H1 (cell line): ENCODE results near the gene FAM228B.

Experiments used
- CHD1 ChIP-seq: IDR thresholded peaks from 2 replicates; pipeline ENCODE4 v1.6.1; 2012; ENCODE audit warnings: low read depth, low read length, improper control_type of control experiment
- POLR2A ChIP-seq, 2 experiments: IDR thresholded peaks; 1 replicate in 1 of 2; 2 replicates in 1 of 2; pipeline ENCODE4 v1.6.1; 2011; ENCODE audit warnings: low read depth in 2 of 2, low read length in 2 of 2, mild to moderate bottlenecking in 2 of 2; ENCODE audit errors: control extremely low read depth in 1 of 2
- POLR2AphosphoS5 ChIP-seq: IDR thresholded peaks from 2 replicates; pipeline ENCODE4 v1.6.1; 2011; ENCODE audit warnings: low read depth, low read length
- POU5F1 ChIP-seq: IDR thresholded peaks from 2 replicates; pipeline ENCODE4 v1.6.1; 2011; ENCODE audit warnings: low read depth, mild to moderate bottlenecking, low read length, moderate library complexity
- SP1 ChIP-seq: IDR thresholded peaks from 2 replicates; pipeline ENCODE4 v1.6.1; 2011; ENCODE audit warnings: low read depth, low read length
- SP2 ChIP-seq: IDR thresholded peaks from 2 replicates; pipeline ENCODE4 v1.6.1; 2012; ENCODE audit warnings: mild to moderate bottlenecking, low read length, inconsistent platforms
- SP4 ChIP-seq: IDR thresholded peaks from 2 replicates; pipeline ENCODE4 v1.6.1; 2012; ENCODE audit warnings: low read length, inconsistent platforms
- SUZ12 ChIP-seq: fragments of 200-600 bp; sonication (generic); IDR thresholded peaks from 2 replicates; pipeline ENCODE4 v1.6.1; 2012; ENCODE audit warnings: mild to moderate bottlenecking, inconsistent platforms, low read length, moderate library complexity, mixed read lengths
- TF ChIP-seq, protein P1 (sequence below), 3 experiments: IDR thresholded peaks; 1 replicate in 2 of 3; 2 replicates in 1 of 3; pipeline versions ENCODE4 v1.5.1 to v1.6.1; 2011; ENCODE audit warnings: low read length in 3 of 3, mild to moderate bottlenecking in 3 of 3, inconsistent platforms in 2 of 3, low read depth in 1 of 3, moderate library complexity in 1 of 3; ENCODE audit not compliant: insufficient read depth in 1 of 3; ENCODE audit errors: control extremely low read depth in 1 of 3

DNA sequence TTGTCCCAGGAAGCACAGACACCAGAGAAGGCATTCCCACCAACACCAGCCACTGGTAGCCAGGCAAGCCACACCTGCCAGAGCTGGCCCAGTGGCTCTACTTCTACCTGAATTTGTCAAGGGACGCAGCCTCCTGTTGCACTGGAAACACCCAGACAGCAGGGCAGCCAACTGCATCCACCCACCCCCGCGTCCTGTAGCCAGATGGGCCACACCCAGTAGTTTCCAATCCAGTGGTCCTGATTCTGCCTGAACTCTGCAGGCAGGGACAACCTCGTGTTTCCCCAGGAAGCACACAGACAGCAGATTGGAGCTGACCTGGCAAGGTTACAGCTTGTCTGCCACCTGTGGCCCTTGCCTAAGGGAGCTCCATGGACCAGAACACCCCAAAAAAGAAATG, 18.4 kb upstream of the FAM228B start:
- TF ChIP-seq SUZ12 (no peak), POLR2AphosphoS5 (no peak), POLR2A (IDR thresholded peaks at IDR 0.05; ENCODE audit: control extremely low read depth in 1 of 2, low read depth in 2 of 2, low read length in 2 of 2) (no peak), CHD1 (no peak), POU5F1 (no peak), SP1 (no peak), SP2 (no peak), SP4 (no peak)
- TF ChIP-seq, protein P1, sequence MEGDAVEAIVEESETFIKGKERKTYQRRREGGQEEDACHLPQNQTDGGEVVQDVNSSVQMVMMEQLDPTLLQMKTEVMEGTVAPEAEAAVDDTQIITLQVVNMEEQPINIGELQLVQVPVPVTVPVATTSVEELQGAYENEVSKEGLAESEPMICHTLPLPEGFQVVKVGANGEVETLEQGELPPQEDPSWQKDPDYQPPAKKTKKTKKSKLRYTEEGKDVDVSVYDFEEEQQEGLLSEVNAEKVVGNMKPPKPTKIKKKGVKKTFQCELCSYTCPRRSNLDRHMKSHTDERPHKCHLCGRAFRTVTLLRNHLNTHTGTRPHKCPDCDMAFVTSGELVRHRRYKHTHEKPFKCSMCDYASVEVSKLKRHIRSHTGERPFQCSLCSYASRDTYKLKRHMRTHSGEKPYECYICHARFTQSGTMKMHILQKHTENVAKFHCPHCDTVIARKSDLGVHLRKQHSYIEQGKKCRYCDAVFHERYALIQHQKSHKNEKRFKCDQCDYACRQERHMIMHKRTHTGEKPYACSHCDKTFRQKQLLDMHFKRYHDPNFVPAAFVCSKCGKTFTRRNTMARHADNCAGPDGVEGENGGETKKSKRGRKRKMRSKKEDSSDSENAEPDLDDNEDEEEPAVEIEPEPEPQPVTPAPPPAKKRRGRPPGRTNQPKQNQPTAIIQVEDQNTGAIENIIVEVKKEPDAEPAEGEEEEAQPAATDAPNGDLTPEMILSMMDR (IDR thresholded peaks at IDR 0.05; ENCODE audit: control extremely low read depth in 1 of 3, insufficient read depth in 1 of 3, low read depth in 1 of 3, low read length in 3 of 3) = no peak
